Measurements from ENCODE around the gene GRK5. TPM values are rescaled to one million over a fixed set of nuclear protein-coding genes. Genes with fewer than 3 reads are reported as not detected.

The GRK5 gene
- total and polyA plus RNA-seq, 9 of the 15 experiments (the other 6 are each of a cell fraction or from before 2014, with no cell fraction given): 0.46 to 0.83 (median 0.67) TPM; not detected in 2

DNA sequence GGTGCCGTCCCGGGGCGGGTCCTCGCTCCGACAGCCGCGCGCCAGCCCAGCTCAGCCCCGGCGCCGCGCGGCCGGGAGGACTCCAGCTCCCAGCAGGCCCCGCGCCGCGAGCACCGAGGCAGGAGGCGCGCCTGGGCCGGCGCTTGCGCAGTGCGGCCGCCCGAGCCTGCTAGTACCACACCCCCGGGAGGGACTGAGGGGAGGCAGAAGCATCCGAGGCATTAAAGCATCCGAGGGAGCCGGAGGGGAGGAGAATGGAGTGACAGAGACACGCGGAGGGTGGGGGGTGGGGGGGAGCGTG lies at the start of gene GRK5 (continued):
- TF ChIP-seq, protein P1, sequence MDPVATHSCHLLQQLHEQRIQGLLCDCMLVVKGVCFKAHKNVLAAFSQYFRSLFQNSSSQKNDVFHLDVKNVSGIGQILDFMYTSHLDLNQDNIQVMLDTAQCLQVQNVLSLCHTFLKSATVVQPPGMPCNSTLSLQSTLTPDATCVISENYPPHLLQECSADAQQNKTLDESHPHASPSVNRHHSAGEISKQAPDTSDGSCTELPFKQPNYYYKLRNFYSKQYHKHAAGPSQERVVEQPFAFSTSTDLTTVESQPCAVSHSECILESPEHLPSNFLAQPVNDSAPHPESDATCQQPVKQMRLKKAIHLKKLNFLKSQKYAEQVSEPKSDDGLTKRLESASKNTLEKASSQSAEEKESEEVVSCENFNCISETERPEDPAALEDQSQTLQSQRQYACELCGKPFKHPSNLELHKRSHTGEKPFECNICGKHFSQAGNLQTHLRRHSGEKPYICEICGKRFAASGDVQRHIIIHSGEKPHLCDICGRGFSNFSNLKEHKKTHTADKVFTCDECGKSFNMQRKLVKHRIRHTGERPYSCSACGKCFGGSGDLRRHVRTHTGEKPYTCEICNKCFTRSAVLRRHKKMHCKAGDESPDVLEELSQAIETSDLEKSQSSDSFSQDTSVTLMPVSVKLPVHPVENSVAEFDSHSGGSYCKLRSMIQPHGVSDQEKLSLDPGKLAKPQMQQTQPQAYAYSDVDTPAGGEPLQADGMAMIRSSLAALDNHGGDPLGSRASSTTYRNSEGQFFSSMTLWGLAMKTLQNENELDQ (CRISPR knock-in tag; IDR thresholded peaks at IDR 0.05; ENCODE audit: borderline replicate concordance): no peak
- TF ChIP-seq, protein P2, sequence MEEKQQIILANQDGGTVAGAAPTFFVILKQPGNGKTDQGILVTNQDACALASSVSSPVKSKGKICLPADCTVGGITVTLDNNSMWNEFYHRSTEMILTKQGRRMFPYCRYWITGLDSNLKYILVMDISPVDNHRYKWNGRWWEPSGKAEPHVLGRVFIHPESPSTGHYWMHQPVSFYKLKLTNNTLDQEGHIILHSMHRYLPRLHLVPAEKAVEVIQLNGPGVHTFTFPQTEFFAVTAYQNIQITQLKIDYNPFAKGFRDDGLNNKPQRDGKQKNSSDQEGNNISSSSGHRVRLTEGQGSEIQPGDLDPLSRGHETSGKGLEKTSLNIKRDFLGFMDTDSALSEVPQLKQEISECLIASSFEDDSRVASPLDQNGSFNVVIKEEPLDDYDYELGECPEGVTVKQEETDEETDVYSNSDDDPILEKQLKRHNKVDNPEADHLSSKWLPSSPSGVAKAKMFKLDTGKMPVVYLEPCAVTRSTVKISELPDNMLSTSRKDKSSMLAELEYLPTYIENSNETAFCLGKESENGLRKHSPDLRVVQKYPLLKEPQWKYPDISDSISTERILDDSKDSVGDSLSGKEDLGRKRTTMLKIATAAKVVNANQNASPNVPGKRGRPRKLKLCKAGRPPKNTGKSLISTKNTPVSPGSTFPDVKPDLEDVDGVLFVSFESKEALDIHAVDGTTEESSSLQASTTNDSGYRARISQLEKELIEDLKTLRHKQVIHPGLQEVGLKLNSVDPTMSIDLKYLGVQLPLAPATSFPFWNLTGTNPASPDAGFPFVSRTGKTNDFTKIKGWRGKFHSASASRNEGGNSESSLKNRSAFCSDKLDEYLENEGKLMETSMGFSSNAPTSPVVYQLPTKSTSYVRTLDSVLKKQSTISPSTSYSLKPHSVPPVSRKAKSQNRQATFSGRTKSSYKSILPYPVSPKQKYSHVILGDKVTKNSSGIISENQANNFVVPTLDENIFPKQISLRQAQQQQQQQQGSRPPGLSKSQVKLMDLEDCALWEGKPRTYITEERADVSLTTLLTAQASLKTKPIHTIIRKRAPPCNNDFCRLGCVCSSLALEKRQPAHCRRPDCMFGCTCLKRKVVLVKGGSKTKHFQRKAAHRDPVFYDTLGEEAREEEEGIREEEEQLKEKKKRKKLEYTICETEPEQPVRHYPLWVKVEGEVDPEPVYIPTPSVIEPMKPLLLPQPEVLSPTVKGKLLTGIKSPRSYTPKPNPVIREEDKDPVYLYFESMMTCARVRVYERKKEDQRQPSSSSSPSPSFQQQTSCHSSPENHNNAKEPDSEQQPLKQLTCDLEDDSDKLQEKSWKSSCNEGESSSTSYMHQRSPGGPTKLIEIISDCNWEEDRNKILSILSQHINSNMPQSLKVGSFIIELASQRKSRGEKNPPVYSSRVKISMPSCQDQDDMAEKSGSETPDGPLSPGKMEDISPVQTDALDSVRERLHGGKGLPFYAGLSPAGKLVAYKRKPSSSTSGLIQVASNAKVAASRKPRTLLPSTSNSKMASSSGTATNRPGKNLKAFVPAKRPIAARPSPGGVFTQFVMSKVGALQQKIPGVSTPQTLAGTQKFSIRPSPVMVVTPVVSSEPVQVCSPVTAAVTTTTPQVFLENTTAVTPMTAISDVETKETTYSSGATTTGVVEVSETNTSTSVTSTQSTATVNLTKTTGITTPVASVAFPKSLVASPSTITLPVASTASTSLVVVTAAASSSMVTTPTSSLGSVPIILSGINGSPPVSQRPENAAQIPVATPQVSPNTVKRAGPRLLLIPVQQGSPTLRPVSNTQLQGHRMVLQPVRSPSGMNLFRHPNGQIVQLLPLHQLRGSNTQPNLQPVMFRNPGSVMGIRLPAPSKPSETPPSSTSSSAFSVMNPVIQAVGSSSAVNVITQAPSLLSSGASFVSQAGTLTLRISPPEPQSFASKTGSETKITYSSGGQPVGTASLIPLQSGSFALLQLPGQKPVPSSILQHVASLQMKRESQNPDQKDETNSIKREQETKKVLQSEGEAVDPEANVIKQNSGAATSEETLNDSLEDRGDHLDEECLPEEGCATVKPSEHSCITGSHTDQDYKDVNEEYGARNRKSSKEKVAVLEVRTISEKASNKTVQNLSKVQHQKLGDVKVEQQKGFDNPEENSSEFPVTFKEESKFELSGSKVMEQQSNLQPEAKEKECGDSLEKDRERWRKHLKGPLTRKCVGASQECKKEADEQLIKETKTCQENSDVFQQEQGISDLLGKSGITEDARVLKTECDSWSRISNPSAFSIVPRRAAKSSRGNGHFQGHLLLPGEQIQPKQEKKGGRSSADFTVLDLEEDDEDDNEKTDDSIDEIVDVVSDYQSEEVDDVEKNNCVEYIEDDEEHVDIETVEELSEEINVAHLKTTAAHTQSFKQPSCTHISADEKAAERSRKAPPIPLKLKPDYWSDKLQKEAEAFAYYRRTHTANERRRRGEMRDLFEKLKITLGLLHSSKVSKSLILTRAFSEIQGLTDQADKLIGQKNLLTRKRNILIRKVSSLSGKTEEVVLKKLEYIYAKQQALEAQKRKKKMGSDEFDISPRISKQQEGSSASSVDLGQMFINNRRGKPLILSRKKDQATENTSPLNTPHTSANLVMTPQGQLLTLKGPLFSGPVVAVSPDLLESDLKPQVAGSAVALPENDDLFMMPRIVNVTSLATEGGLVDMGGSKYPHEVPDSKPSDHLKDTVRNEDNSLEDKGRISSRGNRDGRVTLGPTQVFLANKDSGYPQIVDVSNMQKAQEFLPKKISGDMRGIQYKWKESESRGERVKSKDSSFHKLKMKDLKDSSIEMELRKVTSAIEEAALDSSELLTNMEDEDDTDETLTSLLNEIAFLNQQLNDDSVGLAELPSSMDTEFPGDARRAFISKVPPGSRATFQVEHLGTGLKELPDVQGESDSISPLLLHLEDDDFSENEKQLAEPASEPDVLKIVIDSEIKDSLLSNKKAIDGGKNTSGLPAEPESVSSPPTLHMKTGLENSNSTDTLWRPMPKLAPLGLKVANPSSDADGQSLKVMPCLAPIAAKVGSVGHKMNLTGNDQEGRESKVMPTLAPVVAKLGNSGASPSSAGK (IDR thresholded peaks at IDR 0.05): no peak
- TF ChIP-seq MXI1 (IDR thresholded peaks at IDR 0.05; ENCODE audit: low read depth, low read length): no peak
- TF ChIP-seq ZNF165 (CRISPR knock-in tag; IDR thresholded peaks at IDR 0.05; ENCODE audit: borderline replicate concordance): no peak
- TF ChIP-seq PRMT5 (CRISPR knock-in tag; IDR thresholded peaks at IDR 0.05): no peak
- TF ChIP-seq ZNF696 (CRISPR knock-in tag; conservative IDR thresholded peaks at IDR 0.05): no peak
- TF ChIP-seq FOXK1 (CRISPR knock-in tag; IDR thresholded peaks at IDR 0.05; ENCODE audit: borderline replicate concordance): no peak
- TF ChIP-seq NR2F6 (CRISPR knock-in tag; IDR thresholded peaks at IDR 0.05): no peak
- peak; percentile 76 for TF ChIP-seq ZNF263 (CRISPR knock-in tag; IDR thresholded peaks at IDR 0.05; ENCODE audit: borderline replicate concordance)
- peak; percentile 58; the same call in 1 of the 2 replicates for TF ChIP-seq CXXC5 (CRISPR knock-in tag; IDR thresholded peaks at IDR 0.05)
- TF ChIP-seq NUFIP1 (IDR thresholded peaks at IDR 0.05; ENCODE audit: partially characterized antibody): no peak

Measured in K562 (cell line).